WTC11 (cell line): ENCODE results near the gene ARTN. TPM values are rescaled to one million over a fixed set of nuclear protein-coding genes. Genes with fewer than 3 reads are reported as not detected.

Experiments used
- ATAC-seq: fragments of 200-7000 bp; cut with Tn5 transposase; 2 replicates; pipeline ENCODE4 v1.10.0; 2021; ENCODE audit warnings: mild to moderate bottlenecking, moderate library complexity
- CTCF ChIA-PET: fragments of 300-600 bp; sonication (Branson Sonifier 250); formaldehyde crosslinking; loops from one replicate; lab custom pipeline; 2021; ENCODE audit warnings: antibody characterized with exemption; lab: Charles Lee
- POLR2A ChIA-PET: fragments of 350-600 bp; sonication (Branson Sonifier 250); formaldehyde crosslinking; loops from one replicate; lab custom pipeline; 2021; ENCODE audit warnings: antibody characterized with exemption; lab: Charles Lee
- DNase-seq: peaks from one replicate; pipeline ENCODE4 v3.0.0; 2021; ENCODE audit warnings: low spot score
- H3K27ac Mint-ChIP-seq: 2 replicates; pipeline ENCODE4 v1.8.0; 2021; ENCODE audit warnings: mixed read lengths
- H3K27me3 Mint-ChIP-seq: 2 replicates; pipeline ENCODE4 v1.8.0; 2021; ENCODE audit warnings: low read depth, mild to moderate bottlenecking, moderate library complexity, mixed read lengths
- H3K36me3 Mint-ChIP-seq: 2 replicates; pipeline ENCODE4 v1.8.0; 2021; ENCODE audit warnings: mixed read lengths
- H3K4me1 Mint-ChIP-seq: 2 replicates; pipeline ENCODE4 v1.8.0; 2022; ENCODE audit warnings: mixed read lengths
- H3K4me3 Mint-ChIP-seq: 2 replicates; pipeline ENCODE4 v1.8.0; 2021; ENCODE audit warnings: mild to moderate bottlenecking, moderate library complexity, mixed read lengths
- H3K9me3 Mint-ChIP-seq: 2 replicates; pipeline ENCODE4 v1.8.0; 2021; ENCODE audit warnings: mixed read lengths
- ETV6 ChIP-seq: sonication (generic); formaldehyde crosslinking; IDR thresholded peaks from 2 replicates; pipeline ENCODE4 v1.8.1; 2022; ENCODE audit warnings: mild to moderate bottlenecking, missing genetic modification reagents
- FOXJ3 ChIP-seq: sonication (generic); formaldehyde crosslinking; IDR thresholded peaks from 2 replicates; pipeline ENCODE4 v1.9.0; 2021; ENCODE audit warnings: missing genetic modification reagents, mild to moderate bottlenecking, borderline replicate concordance
- GABPB1 ChIP-seq: sonication (generic); formaldehyde crosslinking; IDR thresholded peaks from 2 replicates; pipeline ENCODE4 v1.8.1; 2023; ENCODE audit warnings: mild to moderate bottlenecking, missing genetic modification reagents
- GRHL2 ChIP-seq: fragments of 250-450 bp; sonication (Bioruptor Pico); IDR thresholded peaks from 2 replicates; pipeline ENCODE4 v1.8.0; 2022; ENCODE audit warnings: mild to moderate bottlenecking, moderate library complexity; ENCODE audit not compliant: insufficient replicate concordance, severe bottlenecking
- HMGA2 ChIP-seq: fragments of 250-450 bp; sonication (Bioruptor Pico); IDR thresholded peaks from 2 replicates; pipeline ENCODE4 v1.4.0; 2021; ENCODE audit warnings: mild to moderate bottlenecking, moderate library complexity
- JUN ChIP-seq: sonication (generic); formaldehyde crosslinking; IDR thresholded peaks from 2 replicates; pipeline ENCODE4 v1.8.0; 2023; ENCODE audit warnings: mild to moderate bottlenecking, missing genetic modification reagents
- NFE2L1 ChIP-seq: sonication (generic); formaldehyde crosslinking; IDR thresholded peaks from 2 replicates; pipeline ENCODE4 v1.8.1; 2023; ENCODE audit warnings: missing genetic modification reagents
- NFYB ChIP-seq: sonication (generic); formaldehyde crosslinking; conservative IDR thresholded peaks from 2 replicates; pipeline ENCODE4 v1.8.0; 2022; ENCODE audit warnings: low read depth, missing genetic modification reagents
- NR1H2 ChIP-seq: sonication (generic); formaldehyde crosslinking; IDR thresholded peaks from 2 replicates; pipeline ENCODE4 v1.9.0; 2021; ENCODE audit warnings: mild to moderate bottlenecking, moderate library complexity, missing genetic modification reagents
- NR2C2 ChIP-seq: sonication (generic); formaldehyde crosslinking; IDR thresholded peaks from 2 replicates; pipeline ENCODE4 v1.8.0; 2022; ENCODE audit warnings: mild to moderate bottlenecking, missing genetic modification reagents
- RORB ChIP-seq: fragments of 250-450 bp; sonication (Bioruptor Pico); IDR thresholded peaks from 2 replicates; pipeline ENCODE4 v1.9.0; 2021; ENCODE audit warnings: mild to moderate bottlenecking
- SP1 ChIP-seq: sonication (generic); formaldehyde crosslinking; conservative IDR thresholded peaks from 2 replicates; pipeline ENCODE4 v1.8.1; 2022; ENCODE audit warnings: missing genetic modification reagents
- TEAD1 ChIP-seq: sonication (generic); formaldehyde crosslinking; IDR thresholded peaks from 2 replicates; pipeline ENCODE4 v1.8.0; 2022; ENCODE audit warnings: mild to moderate bottlenecking, missing genetic modification reagents
- ZNF138 ChIP-seq: sonication (generic); formaldehyde crosslinking; conservative IDR thresholded peaks from 2 replicates; pipeline ENCODE4 v1.8.1; 2022; ENCODE audit warnings: mild to moderate bottlenecking, moderate library complexity, missing genetic modification reagents
- ZNF219 ChIP-seq: sonication (generic); formaldehyde crosslinking; IDR thresholded peaks from 2 replicates; pipeline ENCODE4 v1.8.0; 2023; ENCODE audit warnings: missing genetic modification reagents, mild to moderate bottlenecking, borderline replicate concordance
- ZNF317 ChIP-seq: sonication (generic); formaldehyde crosslinking; IDR thresholded peaks from 2 replicates; pipeline ENCODE4 v1.8.1; 2023; ENCODE audit warnings: low read depth, mild to moderate bottlenecking, moderate library complexity, missing genetic modification reagents, borderline replicate concordance
- total RNA-seq: library from RNA; stranded (reverse); gene quantifications from 3 replicates; pipeline ENCODE4 v1.2.3, GENCODE V29; 2021
- TF ChIP-seq, protein P1 (sequence below): sonication (generic); formaldehyde crosslinking; IDR thresholded peaks from 2 replicates; pipeline ENCODE4 v1.8.0; 2022; ENCODE audit warnings: mild to moderate bottlenecking, missing genetic modification reagents
- TF ChIP-seq, protein P2 (sequence below): sonication (generic); formaldehyde crosslinking; IDR thresholded peaks from 2 replicates; pipeline ENCODE4 v1.8.1; 2023; ENCODE audit warnings: mild to moderate bottlenecking, moderate library complexity, missing genetic modification reagents
- TF ChIP-seq, protein P3 (sequence below): fragments of 250-450 bp; sonication (Bioruptor Pico); IDR thresholded peaks from 2 replicates; pipeline ENCODE4 v2.1.2; 2022; ENCODE audit warnings: mild to moderate bottlenecking, moderate library complexity
- TF ChIP-seq, protein P4 (sequence below): sonication (generic); formaldehyde crosslinking; IDR thresholded peaks from 2 replicates; pipeline ENCODE4 v1.8.1; 2022; ENCODE audit warnings: mild to moderate bottlenecking, moderate library complexity, missing genetic modification reagents
- TF ChIP-seq, protein P5 (sequence below): sonication (generic); formaldehyde crosslinking; IDR thresholded peaks from 2 replicates; pipeline ENCODE4 v1.8.1; 2023; ENCODE audit warnings: mild to moderate bottlenecking, missing genetic modification reagents, borderline replicate concordance

Gene ARTN
- total RNA-seq, 1 experiment from 2014 or later: 28.5 TPM

DNA sequence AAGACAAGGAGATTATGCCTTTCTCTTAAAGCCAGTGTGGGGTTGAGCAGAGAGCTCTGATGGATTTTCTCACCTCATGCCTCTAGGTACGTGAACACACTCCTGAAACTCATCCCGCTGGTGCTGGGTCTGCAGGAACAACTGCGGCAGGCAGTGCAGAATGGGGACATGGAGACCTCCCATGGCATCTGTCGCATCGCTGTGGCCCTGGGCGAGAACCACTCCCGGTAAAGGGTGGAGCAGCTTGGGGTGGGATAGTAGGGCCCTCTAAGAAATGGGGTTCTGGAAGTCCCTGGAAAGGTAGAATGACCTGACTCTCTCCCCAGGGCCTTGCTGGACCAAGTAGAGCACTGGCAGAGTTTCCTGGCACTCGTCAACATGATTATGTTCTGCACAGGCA lies 22.6 kb downstream of the ARTN start:
- DNase-seq: no peak
- Mint-ChIP-seq H3K4me3 (no peak overlapping the region), H3K27ac (no peak overlapping the region), H3K9me3 (no peaks in the 10 kb centered on the region), H3K36me3 (peaks cover 8% of the 10 kb centered on the region; the same call in 1 of the 2 replicates), H3K27me3 (no peaks in the 10 kb centered on the region), H3K4me1 (peaks cover 12% of the 10 kb centered on the region)
- ChIA-PET POLR2A (no interaction called here), CTCF (no interaction called here)
- TF ChIP-seq, protein P1, sequence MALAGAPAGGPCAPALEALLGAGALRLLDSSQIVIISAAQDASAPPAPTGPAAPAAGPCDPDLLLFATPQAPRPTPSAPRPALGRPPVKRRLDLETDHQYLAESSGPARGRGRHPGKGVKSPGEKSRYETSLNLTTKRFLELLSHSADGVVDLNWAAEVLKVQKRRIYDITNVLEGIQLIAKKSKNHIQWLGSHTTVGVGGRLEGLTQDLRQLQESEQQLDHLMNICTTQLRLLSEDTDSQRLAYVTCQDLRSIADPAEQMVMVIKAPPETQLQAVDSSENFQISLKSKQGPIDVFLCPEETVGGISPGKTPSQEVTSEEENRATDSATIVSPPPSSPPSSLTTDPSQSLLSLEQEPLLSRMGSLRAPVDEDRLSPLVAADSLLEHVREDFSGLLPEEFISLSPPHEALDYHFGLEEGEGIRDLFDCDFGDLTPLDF (CRISPR knock-in tag): no peak
- TF ChIP-seq ZNF138 (no peak), ETV6 (no peak), HMGA2 (CRISPR knock-in tag) (no peak), NFE2L1 (CRISPR knock-in tag) (no peak), FOXJ3 (CRISPR knock-in tag) (no peak), GABPB1 (CRISPR knock-in tag) (no peak), RORB (no peak)
- TF ChIP-seq, protein P2, sequence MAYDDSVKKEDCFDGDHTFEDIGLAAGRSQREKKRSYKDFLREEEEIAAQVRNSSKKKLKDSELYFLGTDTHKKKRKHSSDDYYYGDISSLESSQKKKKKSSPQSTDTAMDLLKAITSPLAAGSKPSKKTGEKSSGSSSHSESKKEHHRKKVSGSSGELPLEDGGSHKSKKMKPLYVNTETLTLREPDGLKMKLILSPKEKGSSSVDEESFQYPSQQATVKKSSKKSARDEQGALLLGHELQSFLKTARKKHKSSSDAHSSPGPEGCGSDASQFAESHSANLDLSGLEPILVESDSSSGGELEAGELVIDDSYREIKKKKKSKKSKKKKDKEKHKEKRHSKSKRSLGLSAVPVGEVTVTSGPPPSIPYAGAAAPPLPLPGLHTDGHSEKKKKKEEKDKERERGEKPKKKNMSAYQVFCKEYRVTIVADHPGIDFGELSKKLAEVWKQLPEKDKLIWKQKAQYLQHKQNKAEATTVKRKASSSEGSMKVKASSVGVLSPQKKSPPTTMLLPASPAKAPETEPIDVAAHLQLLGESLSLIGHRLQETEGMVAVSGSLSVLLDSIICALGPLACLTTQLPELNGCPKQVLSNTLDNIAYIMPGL (CRISPR knock-in tag): no peak
- ATAC-seq: no peak

DNA sequence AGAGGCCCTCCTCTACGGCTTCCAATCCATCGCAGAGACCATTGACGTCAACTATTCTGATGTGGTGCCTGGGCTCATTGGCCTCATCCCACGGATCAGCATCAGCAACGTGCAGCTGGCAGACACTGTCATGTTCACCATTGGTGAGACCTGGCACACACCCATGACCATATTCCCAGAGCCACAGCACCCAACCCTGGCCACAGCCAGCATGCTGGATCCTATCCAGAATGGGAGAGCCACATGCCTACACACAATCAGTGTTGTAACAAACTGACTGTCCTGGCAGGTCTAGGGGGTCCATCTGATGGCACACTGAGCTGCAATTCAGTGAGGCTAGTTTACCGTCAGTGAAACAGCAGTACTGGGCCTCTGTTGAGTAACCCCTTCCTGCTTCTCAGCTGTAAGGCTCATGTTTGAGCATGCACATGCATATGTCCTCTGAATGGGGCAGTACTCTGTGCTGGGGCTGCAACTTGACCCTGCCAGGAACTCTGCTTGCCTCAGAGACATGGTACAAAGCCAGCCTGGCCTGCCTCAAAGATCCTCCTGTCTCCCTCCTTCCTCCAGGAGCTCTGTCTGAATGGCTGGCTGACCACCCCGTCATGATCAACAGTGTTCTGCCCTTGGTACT lies 23.9 kb downstream of the ARTN start:
- Mint-ChIP-seq H3K9me3 (no peaks in the 10 kb centered on the region), H3K27ac (no peak overlapping the region), H3K36me3 (peaks cover 8% of the 10 kb centered on the region; the same call in 1 of the 2 replicates), H3K4me1 (peaks cover 12% of the 10 kb centered on the region), H3K4me3 (no peak overlapping the region), H3K27me3 (no peaks in the 10 kb centered on the region)
- no peak for ATAC-seq
- CTCF ChIA-PET: interaction anchor here (1.3 to 1.6 kb wide), 3 partner anchors 10 to 23 kb away, joined by 3 read pairs; no protein-coding TSS in a partner anchor
- POLR2A ChIA-PET: no interaction called here
- TF ChIP-seq, protein P3, sequence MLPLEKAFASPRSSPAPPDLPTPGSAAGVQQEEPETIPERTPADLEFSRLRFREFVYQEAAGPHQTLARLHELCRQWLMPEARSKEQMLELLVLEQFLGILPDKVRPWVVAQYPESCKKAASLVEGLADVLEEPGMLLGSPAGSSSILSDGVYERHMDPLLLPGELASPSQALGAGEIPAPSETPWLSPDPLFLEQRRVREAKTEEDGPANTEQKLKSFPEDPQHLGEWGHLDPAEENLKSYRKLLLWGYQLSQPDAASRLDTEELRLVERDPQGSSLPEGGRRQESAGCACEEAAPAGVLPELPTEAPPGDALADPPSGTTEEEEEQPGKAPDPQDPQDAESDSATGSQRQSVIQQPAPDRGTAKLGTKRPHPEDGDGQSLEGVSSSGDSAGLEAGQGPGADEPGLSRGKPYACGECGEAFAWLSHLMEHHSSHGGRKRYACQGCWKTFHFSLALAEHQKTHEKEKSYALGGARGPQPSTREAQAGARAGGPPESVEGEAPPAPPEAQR: no peak
- TF ChIP-seq, protein P4, sequence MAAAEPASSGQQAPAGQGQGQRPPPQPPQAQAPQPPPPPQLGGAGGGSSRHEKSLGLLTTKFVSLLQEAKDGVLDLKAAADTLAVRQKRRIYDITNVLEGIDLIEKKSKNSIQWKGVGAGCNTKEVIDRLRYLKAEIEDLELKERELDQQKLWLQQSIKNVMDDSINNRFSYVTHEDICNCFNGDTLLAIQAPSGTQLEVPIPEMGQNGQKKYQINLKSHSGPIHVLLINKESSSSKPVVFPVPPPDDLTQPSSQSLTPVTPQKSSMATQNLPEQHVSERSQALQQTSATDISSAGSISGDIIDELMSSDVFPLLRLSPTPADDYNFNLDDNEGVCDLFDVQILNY (CRISPR knock-in tag): no peak
- no peak for TF ChIP-seq JUN (CRISPR knock-in tag)
- TF ChIP-seq NFYB (CRISPR knock-in tag): no peak
- TF ChIP-seq, protein P5, sequence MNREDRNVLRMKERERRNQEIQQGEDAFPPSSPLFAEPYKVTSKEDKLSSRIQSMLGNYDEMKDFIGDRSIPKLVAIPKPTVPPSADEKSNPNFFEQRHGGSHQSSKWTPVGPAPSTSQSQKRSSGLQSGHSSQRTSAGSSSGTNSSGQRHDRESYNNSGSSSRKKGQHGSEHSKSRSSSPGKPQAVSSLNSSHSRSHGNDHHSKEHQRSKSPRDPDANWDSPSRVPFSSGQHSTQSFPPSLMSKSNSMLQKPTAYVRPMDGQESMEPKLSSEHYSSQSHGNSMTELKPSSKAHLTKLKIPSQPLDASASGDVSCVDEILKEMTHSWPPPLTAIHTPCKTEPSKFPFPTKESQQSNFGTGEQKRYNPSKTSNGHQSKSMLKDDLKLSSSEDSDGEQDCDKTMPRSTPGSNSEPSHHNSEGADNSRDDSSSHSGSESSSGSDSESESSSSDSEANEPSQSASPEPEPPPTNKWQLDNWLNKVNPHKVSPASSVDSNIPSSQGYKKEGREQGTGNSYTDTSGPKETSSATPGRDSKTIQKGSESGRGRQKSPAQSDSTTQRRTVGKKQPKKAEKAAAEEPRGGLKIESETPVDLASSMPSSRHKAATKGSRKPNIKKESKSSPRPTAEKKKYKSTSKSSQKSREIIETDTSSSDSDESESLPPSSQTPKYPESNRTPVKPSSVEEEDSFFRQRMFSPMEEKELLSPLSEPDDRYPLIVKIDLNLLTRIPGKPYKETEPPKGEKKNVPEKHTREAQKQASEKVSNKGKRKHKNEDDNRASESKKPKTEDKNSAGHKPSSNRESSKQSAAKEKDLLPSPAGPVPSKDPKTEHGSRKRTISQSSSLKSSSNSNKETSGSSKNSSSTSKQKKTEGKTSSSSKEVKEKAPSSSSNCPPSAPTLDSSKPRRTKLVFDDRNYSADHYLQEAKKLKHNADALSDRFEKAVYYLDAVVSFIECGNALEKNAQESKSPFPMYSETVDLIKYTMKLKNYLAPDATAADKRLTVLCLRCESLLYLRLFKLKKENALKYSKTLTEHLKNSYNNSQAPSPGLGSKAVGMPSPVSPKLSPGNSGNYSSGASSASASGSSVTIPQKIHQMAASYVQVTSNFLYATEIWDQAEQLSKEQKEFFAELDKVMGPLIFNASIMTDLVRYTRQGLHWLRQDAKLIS (CRISPR knock-in tag): no peak
- TF ChIP-seq GRHL2: no peak
- no peak for TF ChIP-seq ZNF317 (CRISPR knock-in tag)
- no peak for TF ChIP-seq NR1H2 (CRISPR knock-in tag)
- TF ChIP-seq SP1: no peak
- TF ChIP-seq ZNF219 (CRISPR knock-in tag): no peak
- no peak for TF ChIP-seq ETV6
- no peak for TF ChIP-seq NR2C2
- no peak for TF ChIP-seq TEAD1 (CRISPR knock-in tag)
- no peak for DNase-seq
